GM12891 (cell line): Measurements from ENCODE around the gene POLR2H.

Experiments used
- POLR2A ChIP-seq: IDR thresholded peaks from 2 replicates; pipeline ENCODE4 v1.6.1; 2011; ENCODE audit warnings: low read depth, low read length, control low read depth
- POLR2AphosphoS5 ChIP-seq: IDR thresholded peaks from 2 replicates; pipeline ENCODE4 v1.6.1; 2011; ENCODE audit warnings: low read depth, low read length, control low read depth

DNA sequence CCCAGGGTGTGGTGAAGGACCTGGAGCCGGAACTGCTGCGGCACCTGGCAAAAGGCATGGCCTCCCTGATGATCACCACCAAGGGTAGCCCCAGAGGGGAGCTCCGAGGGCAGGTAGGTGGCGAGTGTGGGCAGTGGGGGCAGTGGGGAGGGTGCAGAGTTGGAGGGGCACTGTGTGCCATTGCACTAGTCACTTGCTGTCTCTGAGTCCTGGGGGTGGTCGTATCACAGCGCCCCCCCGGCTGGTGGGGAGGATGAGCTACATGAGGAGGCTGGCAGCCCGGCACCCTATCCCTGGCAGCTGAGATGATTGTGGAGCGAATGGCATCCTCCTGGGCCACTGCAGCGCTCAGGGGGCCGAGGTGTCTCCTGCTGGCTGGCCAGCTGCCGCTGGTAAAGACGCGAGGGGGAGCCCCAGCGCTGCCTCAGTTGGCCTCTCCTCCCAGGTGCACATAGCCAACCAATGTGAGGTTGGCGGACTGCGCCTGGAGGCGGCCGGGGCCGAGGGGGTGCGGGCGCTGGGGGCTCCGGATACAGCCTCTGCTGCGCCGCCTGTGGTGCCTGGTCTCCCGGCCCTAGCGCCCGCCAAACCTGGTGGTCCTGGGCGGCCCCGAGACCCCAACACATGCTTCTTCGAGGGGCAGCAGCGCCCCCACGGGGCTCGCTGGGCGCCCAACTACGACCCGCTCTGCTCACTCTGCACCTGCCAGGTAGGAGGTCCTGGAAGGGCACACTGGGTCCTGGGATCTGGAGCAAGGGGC lies 24.7 kb downstream of the POLR2H start:
- TF ChIP-seq POLR2A (no peak), POLR2AphosphoS5 (no peak)
